Smooth muscle cell (in vitro differentiated cells): ENCODE results near the gene CNOT6. TPM values are rescaled to one million over a fixed set of nuclear protein-coding genes. Genes with fewer than 3 reads are reported as not detected.
"Not testable (repeated sequence)": the region's sequence is repeated elsewhere in the genome, so short reads cannot be mapped to it uniquely, and the experiment has no call there.

Source experiments
- DNase-seq: peaks from one replicate; lab custom pipeline; 2025; ENCODE audit not compliant: unreplicated experiment; lab: John Stamatoyannopoulos, UW
- H2AFZ ChIP-seq: fragments of 200-600 bp; sonication (generic); 2 replicates; pipeline ENCODE4 v1.6.0; 2016; ENCODE audit warnings: antibody characterized with exemption, low read depth, mild to moderate bottlenecking
- H3F3A ChIP-seq: fragments of 200-600 bp; sonication (generic); 2 replicates; pipeline ENCODE4 v1.6.0; 2017; ENCODE audit warnings: antibody characterized with exemption, low read depth
- H3K27ac ChIP-seq: fragments of 200-600 bp; sonication (generic); 2 replicates; pipeline ENCODE4 v1.5.1; 2016; ENCODE audit warnings: low read depth, mild to moderate bottlenecking
- H3K27me3 ChIP-seq: fragments of 200-600 bp; sonication (generic); 2 replicates; pipeline ENCODE4 v1.6.1; 2016; ENCODE audit warnings: low read depth, mild to moderate bottlenecking
- H3K36me3 ChIP-seq: fragments of 200-600 bp; sonication (generic); 2 replicates; pipeline ENCODE4 v1.5.1; 2016; ENCODE audit warnings: low read depth
- H3K4me1 ChIP-seq: fragments of 200-600 bp; sonication (generic); 2 replicates; pipeline ENCODE4 v1.5.1; 2016; ENCODE audit warnings: low read depth
- H3K4me2 ChIP-seq: fragments of 200-600 bp; sonication (generic); 2 replicates; pipeline ENCODE4 v1.6.0; 2016; ENCODE audit warnings: mild to moderate bottlenecking
- H3K4me3 ChIP-seq: fragments of 200-600 bp; sonication (generic); 2 replicates; pipeline ENCODE4 v1.5.1; 2016; ENCODE audit warnings: mild to moderate bottlenecking
- H3K79me2 ChIP-seq: fragments of 200-600 bp; sonication (generic); 2 replicates; pipeline ENCODE4 v1.6.0; 2016; ENCODE audit warnings: low read depth, mild to moderate bottlenecking
- H3K9ac ChIP-seq: fragments of 200-600 bp; sonication (generic); 2 replicates; pipeline ENCODE4 v1.6.0; 2016; ENCODE audit warnings: low read depth
- H3K9me3 ChIP-seq: fragments of 200-600 bp; sonication (generic); replicated peaks from 2 replicates; pipeline ENCODE4 v1.5.1; 2016; ENCODE audit warnings: low read depth
- H4K20me1 ChIP-seq: fragments of 200-600 bp; sonication (generic); 2 replicates; pipeline ENCODE4 v1.6.0; 2016; ENCODE audit warnings: low read depth
- CTCF ChIP-seq: fragments of 200-600 bp; sonication (generic); IDR thresholded peaks from 2 replicates; pipeline ENCODE4 v1.5.1; 2017; ENCODE audit warnings: borderline replicate concordance, mild to moderate bottlenecking, antibody characterized with exemption; ENCODE audit not compliant: insufficient read depth, poor library complexity, severe bottlenecking
- WGBS: methylation state at CpG from one replicate; pipeline ENCODE4 v1.1.7; 2016; ENCODE audit warnings: low lambda C conversion rate; 5-methylcytosine and 5-hydroxymethylcytosine counted together
- polyA plus RNA-seq: library from polyadenylated mRNA; unstranded; fragments of >200 nt; fragmentation: Nextera tagmentation; extraction: Ambion mirVana; gene quantifications from 2 replicates; pipeline ENCODE4 v1.2.1, GENCODE V29; 2016
- total RNA-seq: library from RNA; depleted of rRNA; stranded (reverse); fragments of >200 nt; gene quantifications from 2 replicates; pipeline ENCODE4 v1.2.3, GENCODE V29; 2014

Gene CNOT6
- total and polyA plus RNA-seq, 2 experiments from 2014 or later, result 6.2 to 19.7 TPM

GRCh38 chr5:180463916-180464602 is 30.1 kb upstream of the CNOT6 start:
- Histone ChIP-seq H3K36me3 (no peaks in the 10 kb centered on the region), H2AFZ (no peak overlapping the region), H3K9me3 (no peaks in the 10 kb centered on the region), H3F3A (no peaks in the 10 kb centered on the region), H3K4me2 (no peak overlapping the region), H3K9ac (no peak overlapping the region), H3K27me3 (no peaks in the 10 kb centered on the region), H3K79me2 (no peaks in the 10 kb centered on the region), H3K4me1 (no peaks in the 10 kb centered on the region), H4K20me1 (no peaks in the 10 kb centered on the region), H3K4me3 (no peak overlapping the region), H3K27ac (no peak overlapping the region)
- WGBS, result 96% methylated on average over 13 of the region's 13 CpGs
- TF ChIP-seq CTCF, result no peak
- no peak for DNase-seq

GRCh38 chr5:180464603-180464970 is 29.6 kb upstream of the CNOT6 start:
- Histone ChIP-seq H3K27me3 (no peaks in the 10 kb centered on the region), H3K4me1 (no peaks in the 10 kb centered on the region), H3K9me3 (no peaks in the 10 kb centered on the region), H3K27ac (no peak overlapping the region), H4K20me1 (no peaks in the 10 kb centered on the region), H3K9ac (no peak overlapping the region), H3K79me2 (no peaks in the 10 kb centered on the region), H2AFZ (no peak overlapping the region), H3K4me2 (no peak overlapping the region), H3K4me3 (no peak overlapping the region), H3K36me3 (no peaks in the 10 kb centered on the region), H3F3A (no peaks in the 10 kb centered on the region)
- no peak for TF ChIP-seq CTCF
- no peak for DNase-seq
- WGBS, result 79% methylated on average over 5 of the region's 5 CpGs

- 98% methylated on average over 4 of the region's 4 CpGs for WGBS
- H2AFZ ChIP-seq, DNase-seq, H3K4me2 ChIP-seq, H3K27ac ChIP-seq, H3F3A ChIP-seq, H3K36me3 ChIP-seq, H3K4me3 ChIP-seq, H3K9me3 ChIP-seq, H3K4me1 ChIP-seq, H3K9ac ChIP-seq, H3K27me3 ChIP-seq, H3K79me2 ChIP-seq, H4K20me1 ChIP-seq: not testable (repeated sequence)
These were observed 29.1 kb upstream of the CNOT6 start for GRCh38 chr5:180465052-180465451.

- Histone ChIP-seq H3K27ac (no peak overlapping the region), H3K9me3 (no peaks in the 10 kb centered on the region), H3F3A (no peaks in the 10 kb centered on the region), H4K20me1 (no peaks in the 10 kb centered on the region), H3K4me1 (no peaks in the 10 kb centered on the region), H3K4me3 (no peak overlapping the region), H3K36me3 (no peaks in the 10 kb centered on the region), H3K27me3 (no peaks in the 10 kb centered on the region), H3K4me2 (no peak overlapping the region), H3K79me2 (no peaks in the 10 kb centered on the region), H2AFZ (no peak overlapping the region), H3K9ac (no peak overlapping the region)
- no peak for TF ChIP-seq CTCF
- WGBS, result 95% methylated on average over 15 of the region's 15 CpGs
- no peak for DNase-seq
These were observed 27.9 kb upstream of the CNOT6 start for GRCh38 chr5:180466316-180466715.
